C4-2B (cell line): Measurements from ENCODE around the gene SCUBE2.

Experiments used
- ZFX ChIP-seq: fragments of 450-650 bp; IDR thresholded peaks from 2 replicates; pipeline ENCODE4 v1.6.1; 2017
- TF ChIP-seq, protein P1 (sequence below): fragments of 450-650 bp; conservative IDR thresholded peaks from 2 replicates; pipeline ENCODE4 v1.5.1; 2017; ENCODE audit warnings: mild to moderate bottlenecking

GRCh38 chr11:9092853-9093778, 1.7 kb upstream of the SCUBE2 start:
- TF ChIP-seq, protein P1, sequence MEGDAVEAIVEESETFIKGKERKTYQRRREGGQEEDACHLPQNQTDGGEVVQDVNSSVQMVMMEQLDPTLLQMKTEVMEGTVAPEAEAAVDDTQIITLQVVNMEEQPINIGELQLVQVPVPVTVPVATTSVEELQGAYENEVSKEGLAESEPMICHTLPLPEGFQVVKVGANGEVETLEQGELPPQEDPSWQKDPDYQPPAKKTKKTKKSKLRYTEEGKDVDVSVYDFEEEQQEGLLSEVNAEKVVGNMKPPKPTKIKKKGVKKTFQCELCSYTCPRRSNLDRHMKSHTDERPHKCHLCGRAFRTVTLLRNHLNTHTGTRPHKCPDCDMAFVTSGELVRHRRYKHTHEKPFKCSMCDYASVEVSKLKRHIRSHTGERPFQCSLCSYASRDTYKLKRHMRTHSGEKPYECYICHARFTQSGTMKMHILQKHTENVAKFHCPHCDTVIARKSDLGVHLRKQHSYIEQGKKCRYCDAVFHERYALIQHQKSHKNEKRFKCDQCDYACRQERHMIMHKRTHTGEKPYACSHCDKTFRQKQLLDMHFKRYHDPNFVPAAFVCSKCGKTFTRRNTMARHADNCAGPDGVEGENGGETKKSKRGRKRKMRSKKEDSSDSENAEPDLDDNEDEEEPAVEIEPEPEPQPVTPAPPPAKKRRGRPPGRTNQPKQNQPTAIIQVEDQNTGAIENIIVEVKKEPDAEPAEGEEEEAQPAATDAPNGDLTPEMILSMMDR, result peak; percentile 60
- TF ChIP-seq ZFX, result no peak
